Smooth muscle cell (in vitro differentiated cells): Measurements from ENCODE around the gene MAN1B1. TPM values are rescaled to one million over a fixed set of nuclear protein-coding genes. Genes with fewer than 3 reads are reported as not detected.

Experiments
- DNase-seq: peaks from one replicate; lab custom pipeline; 2025; ENCODE audit not compliant: unreplicated experiment; lab: John Stamatoyannopoulos, UW
- H2AFZ ChIP-seq: fragments of 200-600 bp; sonication (generic); 2 replicates; pipeline ENCODE4 v1.6.0; 2016; ENCODE audit warnings: antibody characterized with exemption, low read depth, mild to moderate bottlenecking
- H3F3A ChIP-seq: fragments of 200-600 bp; sonication (generic); 2 replicates; pipeline ENCODE4 v1.6.0; 2017; ENCODE audit warnings: antibody characterized with exemption, low read depth
- H3K27ac ChIP-seq: fragments of 200-600 bp; sonication (generic); 2 replicates; pipeline ENCODE4 v1.5.1; 2016; ENCODE audit warnings: low read depth, mild to moderate bottlenecking
- H3K27me3 ChIP-seq: fragments of 200-600 bp; sonication (generic); 2 replicates; pipeline ENCODE4 v1.6.1; 2016; ENCODE audit warnings: low read depth, mild to moderate bottlenecking
- H3K36me3 ChIP-seq: fragments of 200-600 bp; sonication (generic); 2 replicates; pipeline ENCODE4 v1.5.1; 2016; ENCODE audit warnings: low read depth
- H3K4me1 ChIP-seq: fragments of 200-600 bp; sonication (generic); 2 replicates; pipeline ENCODE4 v1.5.1; 2016; ENCODE audit warnings: low read depth
- H3K4me2 ChIP-seq: fragments of 200-600 bp; sonication (generic); 2 replicates; pipeline ENCODE4 v1.6.0; 2016; ENCODE audit warnings: mild to moderate bottlenecking
- H3K4me3 ChIP-seq: fragments of 200-600 bp; sonication (generic); 2 replicates; pipeline ENCODE4 v1.5.1; 2016; ENCODE audit warnings: mild to moderate bottlenecking
- H3K79me2 ChIP-seq: fragments of 200-600 bp; sonication (generic); 2 replicates; pipeline ENCODE4 v1.6.0; 2016; ENCODE audit warnings: low read depth, mild to moderate bottlenecking
- H3K9ac ChIP-seq: fragments of 200-600 bp; sonication (generic); 2 replicates; pipeline ENCODE4 v1.6.0; 2016; ENCODE audit warnings: low read depth
- H3K9me3 ChIP-seq: fragments of 200-600 bp; sonication (generic); replicated peaks from 2 replicates; pipeline ENCODE4 v1.5.1; 2016; ENCODE audit warnings: low read depth
- H4K20me1 ChIP-seq: fragments of 200-600 bp; sonication (generic); 2 replicates; pipeline ENCODE4 v1.6.0; 2016; ENCODE audit warnings: low read depth
- CTCF ChIP-seq: fragments of 200-600 bp; sonication (generic); IDR thresholded peaks from 2 replicates; pipeline ENCODE4 v1.5.1; 2017; ENCODE audit warnings: borderline replicate concordance, mild to moderate bottlenecking, antibody characterized with exemption; ENCODE audit not compliant: insufficient read depth, poor library complexity, severe bottlenecking
- WGBS: methylation state at CpG from one replicate; pipeline ENCODE4 v1.1.7; 2016; ENCODE audit warnings: low lambda C conversion rate; 5-methylcytosine and 5-hydroxymethylcytosine counted together
- polyA plus RNA-seq: library from polyadenylated mRNA; unstranded; fragments of >200 nt; fragmentation: Nextera tagmentation; extraction: Ambion mirVana; gene quantifications from 2 replicates; pipeline ENCODE4 v1.2.1, GENCODE V29; 2016
- total RNA-seq: library from RNA; depleted of rRNA; stranded (reverse); fragments of >200 nt; gene quantifications from 2 replicates; pipeline ENCODE4 v1.2.3, GENCODE V29; 2014

Gene MAN1B1
- total RNA-seq (62.9 and 70.9 TPM in 2 replicates), polyA plus RNA-seq (97.1 and 109 TPM in 2 replicates)

- H3K4me1 ChIP-seq: peaks cover 20% of the 10 kb centered on the region
- peak; percentile 91 for DNase-seq
- no peak for TF ChIP-seq CTCF
- no peaks in the 10 kb centered on the region for H3K36me3 ChIP-seq
- peak within 1 kb of the TSS; percentile 81 for H2AFZ ChIP-seq
- H3K9ac ChIP-seq: peak within 1 kb of the TSS; percentile 86
- no peaks in the 10 kb centered on the region for H3K27me3 ChIP-seq
- 1% methylated on average over 94 of the region's 101 CpGs for WGBS
- peak within 1 kb of the TSS; percentile 79 for H3K27ac ChIP-seq
- peaks cover 19% of the 10 kb centered on the region for H3K79me2 ChIP-seq
- peaks cover 6% of the 10 kb centered on the region for H4K20me1 ChIP-seq
- peak within 1 kb of the TSS; percentile 96 for H3K4me2 ChIP-seq
- peak within 1 kb of the TSS; percentile 75 for H3K4me3 ChIP-seq
- peaks cover 29% of the 10 kb centered on the region for H3F3A ChIP-seq
- H3K9me3 ChIP-seq: no peaks in the 10 kb centered on the region
Observed at GRCh38 chr9:137086531-137087408, at the start of gene MAN1B1. Gene MAN1B1, plus strand, starts transcription at chr9:137086985. Its CDS starts 15 bp downstream, at chr9:137087000.

GRCh38 chr9:137037035-137037434, 49.8 kb upstream of the MAN1B1 start:
- Histone ChIP-seq H3K9ac (no peak overlapping the region), H3K27ac (no peak overlapping the region), H3K36me3 (no peaks in the 10 kb centered on the region), H3K4me3 (no peak overlapping the region), H2AFZ (no peak overlapping the region), H3K4me2 (no peak overlapping the region), H4K20me1 (no peaks in the 10 kb centered on the region), H3K4me1 (no peaks in the 10 kb centered on the region), H3K27me3 (no peaks in the 10 kb centered on the region), H3K79me2 (no peaks in the 10 kb centered on the region), H3F3A (no peaks in the 10 kb centered on the region), H3K9me3 (no peaks in the 10 kb centered on the region)
- 85% methylated on average over 10 of the region's 13 CpGs for WGBS
- no peak for TF ChIP-seq CTCF
- no peak for DNase-seq

GRCh38 chr9:137037483-137037882, 49.3 kb upstream of the MAN1B1 start:
- H3K79me2 ChIP-seq: no peaks in the 10 kb centered on the region
- H3K9ac ChIP-seq: no peak overlapping the region
- 89% methylated on average over 10 of the region's 10 CpGs for WGBS
- H3K27me3 ChIP-seq: no peaks in the 10 kb centered on the region
- H3K4me3 ChIP-seq: no peak overlapping the region
- H3K4me2 ChIP-seq: no peak overlapping the region
- H3K9me3 ChIP-seq: no peaks in the 10 kb centered on the region
- no peak for TF ChIP-seq CTCF
- H3K36me3 ChIP-seq: no peaks in the 10 kb centered on the region
- H3K27ac ChIP-seq: no peak overlapping the region
- no peaks in the 10 kb centered on the region for H4K20me1 ChIP-seq
- no peaks in the 10 kb centered on the region for H3K4me1 ChIP-seq
- no peaks in the 10 kb centered on the region for H3F3A ChIP-seq
- no peak overlapping the region for H2AFZ ChIP-seq
- DNase-seq: no peak
